GM18517 (cell line): ENCODE measurements around the gene SMTN.
"Not testable (repeated sequence)": the region's sequence is repeated elsewhere in the genome, so short reads cannot be mapped to it uniquely, and the experiment has no call there.

Experiments used
- ATAC-seq: cut with Tn5 transposase; IDR thresholded peaks from one replicate; pipeline ENCODE4 v1.9.1; 2021; ENCODE audit warnings: mild to moderate bottlenecking, moderate library complexity; ENCODE audit not compliant: unreplicated experiment

SMTN gene

GRCh38 chr22:31089160-31090100 lies 8.3 kb downstream of the SMTN start:
- no peak for ATAC-seq

DNA sequence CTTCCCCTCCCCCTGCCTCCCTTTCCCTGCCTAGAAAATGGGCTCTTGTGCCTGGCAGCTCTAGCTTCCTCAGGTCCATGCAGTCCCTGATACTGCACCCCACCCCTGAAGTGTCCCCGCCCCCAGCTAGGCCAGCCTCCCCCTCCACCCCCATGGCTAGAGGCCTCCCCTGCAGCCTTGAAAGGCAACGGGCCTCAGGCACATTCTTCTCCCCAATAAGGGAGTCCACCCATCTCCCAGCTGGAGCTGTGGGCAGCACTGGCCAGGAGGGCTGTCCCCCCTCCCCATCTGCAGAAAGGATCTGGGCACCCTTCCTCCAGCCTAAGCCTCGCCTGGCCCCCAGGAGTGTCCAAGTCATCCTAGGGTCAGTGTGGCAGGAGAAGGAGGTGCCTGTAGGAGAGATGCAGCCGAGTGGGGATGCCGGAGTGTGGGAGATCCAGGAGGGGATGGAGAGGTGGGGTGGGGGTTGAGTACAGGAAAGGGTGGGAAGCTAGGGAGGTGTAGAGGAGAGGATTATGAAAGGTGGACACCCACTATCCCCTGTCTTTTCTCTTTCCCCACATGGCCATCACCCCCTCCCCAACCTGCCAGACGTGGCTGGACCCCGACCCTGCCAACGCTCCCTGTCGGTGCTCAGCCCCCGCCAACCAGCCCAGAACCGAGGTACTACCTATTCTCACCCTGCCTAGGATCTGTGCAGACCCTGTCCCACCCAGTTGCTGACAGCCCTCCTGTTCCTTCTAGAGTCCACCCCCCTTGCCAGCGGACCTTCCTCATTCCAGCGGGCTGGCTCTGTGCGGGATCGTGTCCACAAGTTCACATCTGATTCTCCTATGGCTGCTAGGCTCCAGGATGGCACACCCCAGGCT lies 9.3 kb downstream of the SMTN start:
- no peak for ATAC-seq

DNA sequence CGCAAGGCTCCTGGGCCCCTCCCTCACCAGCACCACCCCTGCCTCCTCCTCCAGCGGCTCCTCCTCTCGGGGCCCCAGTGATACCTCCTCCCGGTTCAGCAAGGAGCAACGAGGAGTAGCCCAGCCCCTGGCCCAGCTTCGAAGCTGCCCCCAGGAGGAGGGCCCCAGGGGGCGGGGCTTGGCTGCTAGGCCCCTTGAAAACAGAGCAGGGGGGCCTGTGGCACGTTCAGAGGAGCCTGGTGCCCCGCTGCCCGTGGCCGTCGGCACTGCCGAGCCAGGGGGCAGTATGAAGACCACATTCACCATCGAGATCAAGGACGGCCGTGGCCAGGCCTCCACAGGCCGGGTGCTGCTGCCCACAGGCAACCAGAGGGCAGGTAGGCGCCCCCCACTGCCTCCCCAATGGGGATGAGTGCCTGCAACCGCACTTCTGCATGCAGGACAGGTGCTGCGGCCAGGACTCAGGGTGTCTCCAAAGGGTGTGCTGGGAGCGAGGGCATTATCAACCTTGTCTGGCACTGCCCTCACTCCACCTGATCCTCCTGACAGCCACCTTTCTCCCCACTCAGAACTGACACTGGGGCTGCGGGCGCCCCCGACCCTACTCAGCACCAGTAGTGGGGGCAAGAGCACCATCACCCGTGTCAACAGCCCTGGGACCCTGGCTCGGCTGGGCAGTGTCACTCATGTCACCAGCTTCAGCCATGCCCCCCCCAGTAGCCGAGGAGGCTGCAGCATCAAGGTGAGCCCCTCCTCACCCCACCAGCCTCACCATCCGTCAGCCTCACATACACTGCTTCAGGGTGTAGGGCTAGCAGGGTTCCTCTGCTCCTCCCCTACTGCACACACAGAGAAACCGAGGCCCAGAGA lies 10.2 kb downstream of the SMTN start:
- ATAC-seq, result no peak

GRCh38 chr22:31092161-31092560 lies 11.0 kb downstream of the SMTN start:
- no peak for ATAC-seq

DNA sequence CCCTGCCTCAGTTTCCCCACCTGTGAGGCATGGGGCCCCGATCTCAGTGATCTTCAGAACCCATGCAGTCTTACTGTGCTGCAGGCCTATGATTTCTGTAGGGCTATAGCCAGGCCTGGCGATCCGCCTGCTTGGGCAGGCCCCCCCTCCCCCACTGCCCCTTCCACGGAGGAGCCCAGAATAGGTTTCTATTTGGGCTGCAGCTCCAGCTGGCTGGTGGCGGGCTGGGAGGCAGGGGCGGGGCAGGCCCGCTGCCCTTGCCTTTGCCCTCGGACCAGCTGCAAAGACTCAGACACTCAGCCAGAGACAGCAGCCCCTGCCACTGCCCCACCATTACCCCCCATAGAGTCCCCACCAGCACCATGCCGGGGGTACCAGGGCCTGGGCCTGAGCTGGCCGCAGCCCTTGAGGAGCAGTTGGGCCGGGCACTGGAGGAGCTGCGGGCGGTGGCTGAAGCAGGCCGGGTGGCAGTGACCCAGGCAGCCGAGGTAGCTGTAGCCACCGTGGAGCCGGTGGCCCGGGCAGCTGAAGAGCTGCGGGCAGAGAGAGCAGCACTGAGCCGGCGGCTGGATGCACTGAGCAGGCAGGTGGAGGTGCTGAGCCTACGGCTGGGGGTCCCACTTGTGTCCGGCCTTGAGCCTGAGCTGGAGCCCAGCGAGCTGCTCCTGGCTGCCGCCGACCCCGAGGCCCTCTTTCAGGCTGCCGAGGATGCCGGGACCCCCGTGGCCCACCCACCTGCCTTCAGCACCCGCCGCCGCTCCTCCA lies 12.2 kb downstream of the SMTN start:
- ATAC-seq, result no peak

GRCh38 chr22:31094021-31094551 lies 13.0 kb downstream of the SMTN start:
- no peak for ATAC-seq

GRCh38 chr22:31094741-31095140 lies 13.6 kb downstream of the SMTN start:
- ATAC-seq, result no peak

- no peak for ATAC-seq
Observed at GRCh38 chr22:31095637-31096249, 14.6 kb downstream of the SMTN start.

DNA sequence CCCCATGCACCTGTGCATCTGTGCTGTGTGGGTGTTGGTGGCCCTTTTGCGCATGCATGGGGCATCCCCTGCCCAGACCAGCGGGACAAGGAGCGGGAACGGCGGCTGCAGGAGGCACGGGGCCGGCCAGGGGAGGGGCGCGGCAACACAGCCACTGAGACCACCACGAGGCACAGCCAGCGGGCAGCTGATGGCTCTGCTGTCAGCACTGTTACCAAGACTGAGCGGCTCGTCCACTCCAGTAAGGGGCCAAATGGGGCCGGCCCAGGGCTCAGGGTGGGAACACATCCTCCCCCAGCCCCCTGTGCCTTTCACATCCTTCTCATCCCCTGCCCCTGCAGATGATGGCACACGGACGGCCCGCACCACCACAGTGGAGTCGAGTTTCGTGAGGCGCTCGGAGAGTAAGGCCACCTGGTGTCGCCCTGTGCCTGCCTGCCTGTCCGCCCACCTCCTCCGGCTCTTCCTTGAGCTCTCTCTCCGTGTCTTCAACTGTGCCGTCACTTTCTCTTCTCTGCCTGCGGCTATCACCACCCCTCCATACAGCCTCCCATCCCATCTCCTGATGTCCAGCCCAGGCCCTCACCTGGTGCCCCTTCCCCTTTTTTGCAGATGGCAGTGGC lies 15.7 kb downstream of the SMTN start:
- no peak for ATAC-seq

DNA sequence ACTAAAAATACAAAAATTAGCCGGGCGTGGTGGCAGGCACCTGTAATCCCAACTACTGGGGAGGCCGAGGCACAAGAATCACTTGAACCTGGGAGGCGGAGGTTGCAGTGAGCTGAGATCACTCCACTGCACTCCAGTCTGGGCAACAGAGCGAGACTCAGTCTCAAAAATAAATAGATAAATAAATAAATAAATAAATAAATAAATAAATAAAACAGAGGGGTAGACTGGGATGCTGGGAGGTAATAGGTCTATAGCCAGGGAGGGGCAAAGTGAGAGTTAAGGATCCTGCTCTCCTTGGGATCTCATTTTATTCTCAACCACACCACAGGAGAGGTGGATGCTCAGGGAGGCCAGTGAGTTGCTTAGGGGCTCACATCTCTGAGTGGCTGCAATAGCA lies 16.4 kb downstream of the SMTN start:
- ATAC-seq, result not testable (repeated sequence)

- ATAC-seq, result no peak
Observed at GRCh38 chr22:31097941-31098631, 17.0 kb downstream of the SMTN start.

- ATAC-seq, result no peak
Observed at GRCh38 chr22:31098632-31099110, 17.6 kb downstream of the SMTN start.

- ATAC-seq, result no peak
Observed at GRCh38 chr22:31099386-31099785, 18.3 kb downstream of the SMTN start.

- ATAC-seq, result no peak
Observed at GRCh38 chr22:31099841-31100761, 19.0 kb downstream of the SMTN start.

DNA sequence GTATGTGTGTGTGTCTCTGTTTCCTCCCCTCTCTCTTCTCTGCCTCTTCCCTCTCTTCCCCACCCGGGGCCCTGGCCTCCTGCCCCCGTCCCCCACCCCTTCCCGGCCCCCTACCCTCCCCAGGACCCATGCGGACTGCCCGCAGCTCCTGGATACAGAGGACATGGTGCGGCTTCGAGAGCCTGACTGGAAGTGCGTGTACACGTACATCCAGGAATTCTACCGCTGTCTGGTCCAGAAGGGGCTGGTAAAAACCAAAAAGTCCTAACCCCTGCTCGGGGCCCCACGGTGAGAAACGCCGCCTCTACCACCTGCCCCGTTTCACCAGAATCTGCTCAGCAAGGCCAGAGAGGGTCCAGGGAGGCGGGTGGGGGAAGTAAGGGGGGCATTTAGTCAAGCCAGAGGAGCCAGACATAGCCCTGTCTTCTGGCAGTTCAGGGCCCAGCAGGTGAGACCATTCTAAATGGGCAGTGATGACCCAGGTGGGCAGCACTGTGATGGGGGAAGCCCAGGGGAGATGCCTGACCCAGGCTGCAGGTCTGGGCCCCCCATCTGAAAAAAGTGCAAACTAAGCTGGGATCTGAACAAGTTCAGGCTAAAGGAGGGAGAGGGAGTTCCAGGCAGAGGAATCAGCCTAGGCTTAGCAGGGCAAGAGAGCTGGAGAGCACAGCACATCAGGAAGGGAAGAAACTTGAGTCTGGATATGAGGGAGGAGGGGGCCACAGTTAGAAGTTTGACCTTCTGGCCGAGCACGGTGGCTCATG lies 19.8 kb downstream of the SMTN start:
- no peak for ATAC-seq

- no peak for ATAC-seq
Observed at GRCh38 chr22:31102441-31103081, 21.4 kb downstream of the SMTN start.
